GM19099 (cell line): Measurements from ENCODE around the gene KIFAP3.

ENCODE experiments used
- POLR2A ChIP-seq: IDR thresholded peaks from 3 replicates; pipeline ENCODE4 v1.6.1; 2011; ENCODE audit warnings: low read depth; ENCODE audit not compliant: insufficient read length; ENCODE audit errors: extremely low read depth

The KIFAP3 gene

GRCh38 chr1:170074250-170075157 lies at the start of gene KIFAP3:
KIFAP3 (minus strand) TSS chr1:170074695; CDS start chr1:170074467, 228 bp downstream.
- peak; percentile 71 for TF ChIP-seq POLR2A

GRCh38 chr1:170122366-170122765 lies 47.9 kb upstream of the KIFAP3 start:
- TF ChIP-seq POLR2A = no peak

GRCh38 chr1:170114906-170115305 lies 40.4 kb upstream of the KIFAP3 start:
- no peak for TF ChIP-seq POLR2A

- TF ChIP-seq POLR2A = no peak
Measured at GRCh38 chr1:170097449-170097948, 23.0 kb upstream of the KIFAP3 start.

- no peak for TF ChIP-seq POLR2A
Measured at GRCh38 chr1:170096806-170097340, 22.4 kb upstream of the KIFAP3 start.

GRCh38 chr1:170095976-170096748 lies 21.7 kb upstream of the KIFAP3 start:
- TF ChIP-seq POLR2A = no peak

- TF ChIP-seq POLR2A = no peak
Measured at GRCh38 chr1:170086399-170087032, 12.0 kb upstream of the KIFAP3 start.

- no peak for TF ChIP-seq POLR2A
Measured at GRCh38 chr1:170085091-170085490, 10.6 kb upstream of the KIFAP3 start.

- no peak for TF ChIP-seq POLR2A
Measured at GRCh38 chr1:170078610-170079189, 4.2 kb upstream of the KIFAP3 start.

- no peak for TF ChIP-seq POLR2A
Measured at GRCh38 chr1:170077926-170078325, 3.4 kb upstream of the KIFAP3 start.

GRCh38 chr1:170076199-170076598 lies 1.7 kb upstream of the KIFAP3 start:
- no peak for TF ChIP-seq POLR2A

- TF ChIP-seq POLR2A = no peak
Measured at GRCh38 chr1:170075186-170075585, 691 bp upstream of the KIFAP3 start.

GRCh38 chr1:170073893-170074249 lies 624 bp downstream of the KIFAP3 start:
- TF ChIP-seq POLR2A = no peak

- TF ChIP-seq POLR2A = no peak
Measured at GRCh38 chr1:170071378-170071777, 3.1 kb downstream of the KIFAP3 start.

- TF ChIP-seq POLR2A = no peak
Measured at GRCh38 chr1:170068923-170069322, 5.6 kb downstream of the KIFAP3 start.
